HG02884 (cell line): ENCODE results near the gene ACACA.
"Not testable (repeated sequence)": the region's sequence is repeated elsewhere in the genome, so short reads cannot be mapped to it uniquely, and the experiment has no call there.

Source experiments
- ATAC-seq: cut with Tn5 transposase; IDR thresholded peaks from one replicate; pipeline ENCODE4 v1.9.1; 2021; ENCODE audit warnings: mild to moderate bottlenecking, moderate library complexity; ENCODE audit not compliant: unreplicated experiment

ACACA gene

GRCh38 chr17:37188157-37188556, 218.5 kb downstream of the ACACA start:
- ATAC-seq, result no peak

- no peak for ATAC-seq
These were observed 219.4 kb downstream of the ACACA start for GRCh38 chr17:37187262-37187661.

GRCh38 chr17:37182786-37183465, 223.7 kb downstream of the ACACA start:
- ATAC-seq, result no peak

GRCh38 chr17:37180376-37180775, 226.3 kb downstream of the ACACA start:
- ATAC-seq, result no peak

GRCh38 chr17:37179893-37180292, 226.7 kb downstream of the ACACA start:
- ATAC-seq, result no peak

GRCh38 chr17:37177254-37177870, 229.3 kb downstream of the ACACA start:
- no peak for ATAC-seq

- no peak for ATAC-seq
These were observed 229.9 kb downstream of the ACACA start for GRCh38 chr17:37176723-37177122.

GRCh38 chr17:37174205-37174604, 232.4 kb downstream of the ACACA start:
- ATAC-seq, result no peak

- ATAC-seq, result no peak
These were observed 235.7 kb downstream of the ACACA start for GRCh38 chr17:37170881-37171425.

GRCh38 chr17:37168731-37169353, 237.8 kb downstream of the ACACA start:
- ATAC-seq, result no peak

GRCh38 chr17:37167756-37168155, 238.9 kb downstream of the ACACA start:
- no peak for ATAC-seq

- ATAC-seq, result no peak
These were observed 242.6 kb downstream of the ACACA start for GRCh38 chr17:37164057-37164456.

- ATAC-seq, result no peak
These were observed 243.8 kb downstream of the ACACA start for GRCh38 chr17:37162800-37163199.

- ATAC-seq, result no peak
These were observed 245.7 kb downstream of the ACACA start for GRCh38 chr17:37160944-37161343.

- ATAC-seq, result no peak
These were observed 248.3 kb downstream of the ACACA start for GRCh38 chr17:37158290-37158689.

- ATAC-seq, result no peak
These were observed 258.5 kb downstream of the ACACA start for GRCh38 chr17:37148156-37148555.

- peak; percentile 62 for ATAC-seq
These were observed 259.3 kb downstream of the ACACA start for GRCh38 chr17:37147301-37147812.

- ATAC-seq, result no peak
These were observed 260.3 kb downstream of the ACACA start for GRCh38 chr17:37146086-37147064.

- no peak for ATAC-seq
These were observed 262.4 kb downstream of the ACACA start for GRCh38 chr17:37144075-37144701.

- not testable (repeated sequence) for ATAC-seq
These were observed 263.1 kb downstream of the ACACA start for GRCh38 chr17:37143558-37143957.
